HG02798 (cell line): ENCODE data around the gene UNC13C.
"Not testable (repeated sequence)": the region's sequence is repeated elsewhere in the genome, so short reads cannot be mapped to it uniquely, and the experiment has no call there.

Source experiments
- ATAC-seq: cut with Tn5 transposase; IDR thresholded peaks from one replicate; pipeline ENCODE4 v1.9.1; 2021; ENCODE audit warnings: mild to moderate bottlenecking; ENCODE audit not compliant: unreplicated experiment, poor library complexity

The UNC13C gene

GRCh38 chr15:53978253-53978906, at the start of gene UNC13C:
UNC13C (plus strand) TSS chr15:53978441; CDS start chr15:54012904, 34,463 bp downstream.
- no peak for ATAC-seq

GRCh38 chr15:53936137-53936536, 42.1 kb upstream of the UNC13C start:
- ATAC-seq: no peak

GRCh38 chr15:53937632-53938031, 40.6 kb upstream of the UNC13C start:
- not testable (repeated sequence) for ATAC-seq

DNA sequence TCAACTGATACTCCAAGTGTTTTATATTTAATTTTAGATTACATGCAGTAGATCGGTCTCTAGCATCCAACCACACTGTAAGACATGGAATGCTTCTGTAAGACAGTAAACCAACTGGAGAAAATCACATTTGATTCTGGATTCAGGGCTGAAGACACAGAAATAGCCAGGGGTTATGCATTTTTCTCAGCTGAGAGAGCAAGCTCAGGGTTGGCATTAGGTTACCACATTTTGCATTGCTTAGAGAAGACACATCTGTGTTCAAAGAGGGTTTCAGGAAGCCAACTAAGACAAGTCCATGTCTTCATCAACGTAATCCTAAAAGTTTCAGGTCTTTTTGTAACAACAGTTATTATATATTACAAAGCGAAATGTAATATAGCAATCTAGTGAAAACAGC, 27.7 kb upstream of the UNC13C start:
- no peak for ATAC-seq

GRCh38 chr15:53955396-53955795, 22.8 kb upstream of the UNC13C start:
- no peak for ATAC-seq

GRCh38 chr15:53962646-53963561, 15.3 kb upstream of the UNC13C start:
- no peak for ATAC-seq

- ATAC-seq: no peak
Measured at GRCh38 chr15:53963801-53964200, 14.4 kb upstream of the UNC13C start.

- ATAC-seq: no peak
Measured at GRCh38 chr15:53974121-53974520, 4.1 kb upstream of the UNC13C start.

GRCh38 chr15:53974813-53975212, 3.4 kb upstream of the UNC13C start:
- ATAC-seq: no peak

DNA sequence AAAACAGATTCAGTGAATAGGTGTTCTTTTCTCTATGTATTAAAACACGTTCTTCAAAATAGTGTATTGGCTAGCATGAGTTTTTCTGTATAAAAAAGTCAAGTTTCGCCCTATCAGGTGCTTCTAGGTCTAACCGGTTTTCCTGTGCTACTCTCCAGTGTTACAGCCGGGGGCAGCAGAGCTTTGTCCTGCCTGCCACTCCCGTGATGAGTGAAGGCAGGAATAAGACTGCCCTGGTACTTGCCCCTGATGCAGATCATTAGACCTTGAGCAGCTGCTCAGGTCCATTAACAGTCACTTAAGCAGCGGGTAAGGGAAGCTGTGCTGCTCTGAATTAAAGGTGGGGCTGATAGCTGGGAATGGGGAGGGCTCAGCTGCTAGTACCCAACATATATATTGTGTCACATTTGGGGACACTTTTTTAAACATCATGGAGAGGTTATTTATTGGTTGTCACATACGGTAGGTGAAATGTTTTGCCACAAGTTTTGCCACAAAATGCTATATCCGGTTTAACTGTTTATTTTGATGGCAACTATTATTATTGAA, 1.3 kb upstream of the UNC13C start:
- ATAC-seq: no peak

DNA sequence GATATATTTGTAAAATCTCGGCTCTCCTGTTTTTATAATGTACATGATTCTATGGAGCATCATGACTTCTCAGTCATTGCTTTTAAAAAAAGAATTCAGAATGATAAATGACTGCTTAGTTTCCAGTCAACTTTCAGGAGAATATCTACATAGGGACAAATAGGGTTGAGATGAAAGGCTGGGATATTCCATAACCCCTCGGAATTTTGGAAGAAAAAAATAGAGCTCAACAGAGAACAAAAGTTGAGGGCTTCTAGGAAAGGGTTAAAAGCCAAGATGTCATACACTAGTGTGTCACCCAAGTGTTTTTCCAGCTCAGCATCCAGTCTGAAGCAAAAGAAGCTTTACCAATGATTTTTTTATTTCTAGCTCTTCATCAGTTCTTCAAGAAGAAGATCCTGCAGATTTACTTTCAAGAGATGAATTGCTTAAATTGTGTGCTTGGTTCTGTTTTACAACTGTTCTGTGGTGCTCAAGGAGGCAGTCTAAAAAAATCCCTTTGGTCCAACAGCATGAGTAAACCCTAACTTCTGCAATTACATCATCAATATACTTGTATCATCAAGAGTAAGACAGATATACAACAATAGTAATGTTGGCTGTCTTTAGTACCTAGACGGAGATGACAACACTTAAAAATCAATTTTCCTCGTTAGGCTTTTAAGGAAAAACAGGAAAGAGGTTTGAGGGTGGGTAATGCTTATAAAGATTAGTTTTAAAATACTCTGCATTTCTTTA, 979 bp downstream of the UNC13C start:
- ATAC-seq: no peak

DNA sequence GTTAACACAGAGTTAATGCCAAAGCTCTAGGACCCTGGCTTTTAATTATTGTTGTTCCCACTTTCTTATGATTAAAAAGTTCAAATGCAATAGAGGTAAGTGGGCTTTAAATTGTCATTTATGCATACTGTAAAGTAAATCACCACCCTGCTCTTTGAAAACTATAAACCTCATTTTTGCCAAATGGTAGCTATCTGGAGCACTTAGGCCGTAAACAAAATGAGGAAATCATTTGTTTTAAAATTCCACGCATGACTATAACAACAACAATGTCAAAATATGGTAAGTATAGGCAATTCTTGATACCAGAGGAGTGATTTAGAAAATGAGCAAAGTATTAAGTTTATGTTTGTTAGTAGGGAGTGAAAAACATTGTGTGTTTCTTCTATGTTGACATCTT, 1.8 kb downstream of the UNC13C start:
- no peak for ATAC-seq

DNA sequence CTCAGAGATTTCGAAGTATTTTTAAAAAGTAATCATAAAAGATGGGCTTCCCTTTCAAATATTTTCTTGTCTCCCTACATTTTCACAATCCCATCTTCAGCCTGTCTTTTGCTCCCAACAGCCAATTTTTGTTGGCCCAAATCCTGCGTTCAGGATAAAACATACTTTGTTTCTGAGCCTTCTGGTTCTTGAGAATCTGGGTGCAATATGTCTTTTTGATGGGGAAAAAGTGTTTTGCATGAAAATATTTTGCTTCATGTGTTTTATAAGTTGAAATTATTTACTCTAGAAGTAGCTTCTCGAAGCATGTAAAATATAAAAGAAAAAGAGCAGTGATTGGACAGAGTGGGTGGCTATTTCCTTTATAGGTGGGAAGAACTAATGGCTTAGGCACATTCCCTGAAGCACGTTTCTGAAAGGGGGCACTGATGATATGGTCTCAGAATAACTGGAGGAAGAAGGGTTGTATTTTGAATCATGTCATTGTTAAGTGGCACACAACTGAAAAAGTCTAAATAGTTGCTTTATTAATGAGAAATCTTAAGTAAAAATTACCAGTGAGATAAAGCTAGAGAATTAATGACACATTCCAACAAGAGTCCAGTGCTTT, 3.9 kb downstream of the UNC13C start:
- no peak for ATAC-seq

DNA sequence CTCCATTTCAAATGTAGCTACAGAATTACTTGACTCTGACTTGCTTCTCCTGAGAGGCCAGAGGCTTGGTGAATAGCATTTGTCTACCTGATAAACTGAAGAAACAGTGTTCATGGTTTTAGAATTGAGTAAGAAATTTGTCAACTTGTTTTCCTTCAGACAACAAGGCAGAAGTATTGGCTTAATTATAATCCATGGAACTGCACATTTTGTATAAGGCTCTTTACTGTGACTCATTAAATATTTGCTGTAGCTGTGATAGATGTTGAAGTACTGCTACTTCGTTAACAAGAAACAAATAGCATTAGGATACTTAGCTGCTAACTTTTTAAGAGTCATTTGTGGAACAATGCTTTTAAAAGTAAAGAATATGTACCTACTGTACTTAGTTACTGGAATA, 4.6 kb downstream of the UNC13C start:
- ATAC-seq: no peak

DNA sequence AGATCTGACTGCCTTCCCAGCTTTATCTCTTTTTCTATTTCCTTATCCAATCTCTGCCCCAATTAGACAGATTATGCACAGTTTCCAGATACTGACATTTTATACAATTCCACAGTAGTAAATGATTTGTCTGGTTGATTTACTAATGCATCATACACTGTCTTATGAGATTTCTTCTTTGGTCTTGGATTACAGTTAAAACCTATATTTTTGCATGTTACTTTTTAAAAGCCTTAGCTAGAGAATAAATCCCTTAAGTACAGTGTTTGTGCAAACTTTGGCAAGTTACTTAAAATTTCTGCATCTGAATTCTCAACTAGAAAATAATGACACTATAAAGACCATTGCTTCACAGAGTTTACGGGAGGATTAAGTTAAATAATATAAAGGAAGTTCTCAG, 6.0 kb downstream of the UNC13C start:
- ATAC-seq: no peak

- ATAC-seq: no peak
Measured at GRCh38 chr15:53985562-53985961, 7.3 kb downstream of the UNC13C start.

DNA sequence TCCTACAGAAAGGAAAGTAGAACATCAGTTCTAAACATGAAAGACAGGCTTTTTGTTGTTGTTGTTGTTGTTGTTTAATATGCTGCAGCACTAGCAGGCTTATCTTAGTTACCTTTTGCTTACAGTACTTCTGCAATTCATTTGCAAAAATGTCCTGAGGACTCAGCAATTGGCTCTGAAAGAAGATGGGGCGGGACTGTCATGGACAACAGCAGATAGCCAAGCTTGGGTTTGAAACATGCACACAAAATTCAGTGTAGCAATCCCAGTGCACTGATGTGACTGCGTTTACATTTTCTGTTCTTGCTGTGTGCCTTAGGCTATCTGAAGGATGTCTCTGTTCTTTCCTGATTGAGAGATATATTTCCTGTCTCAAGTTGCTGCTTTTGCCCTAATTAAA, 9.2 kb downstream of the UNC13C start:
- no peak for ATAC-seq

DNA sequence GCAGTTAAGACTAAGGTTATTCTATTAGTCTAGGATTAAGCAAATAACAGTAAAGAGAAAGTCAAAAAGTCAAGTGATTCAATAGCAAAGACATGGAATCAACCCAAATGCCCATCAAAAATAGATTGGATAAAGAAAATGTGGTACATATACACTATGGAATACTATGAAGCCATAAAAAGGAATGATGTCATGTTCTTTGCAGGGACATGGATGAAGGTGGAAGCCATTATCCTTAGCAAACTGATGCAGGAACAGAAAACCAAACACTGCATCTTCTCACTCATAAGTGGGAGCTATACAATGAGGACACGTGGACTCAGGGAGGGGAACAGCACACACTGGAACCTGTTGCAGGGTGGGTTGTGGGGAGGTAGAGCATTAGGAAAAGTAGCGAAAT, 29.0 kb downstream of the UNC13C start:
- ATAC-seq: no peak

GRCh38 chr15:54011656-54012055, 33.4 kb downstream of the UNC13C start:
- no peak for ATAC-seq

DNA sequence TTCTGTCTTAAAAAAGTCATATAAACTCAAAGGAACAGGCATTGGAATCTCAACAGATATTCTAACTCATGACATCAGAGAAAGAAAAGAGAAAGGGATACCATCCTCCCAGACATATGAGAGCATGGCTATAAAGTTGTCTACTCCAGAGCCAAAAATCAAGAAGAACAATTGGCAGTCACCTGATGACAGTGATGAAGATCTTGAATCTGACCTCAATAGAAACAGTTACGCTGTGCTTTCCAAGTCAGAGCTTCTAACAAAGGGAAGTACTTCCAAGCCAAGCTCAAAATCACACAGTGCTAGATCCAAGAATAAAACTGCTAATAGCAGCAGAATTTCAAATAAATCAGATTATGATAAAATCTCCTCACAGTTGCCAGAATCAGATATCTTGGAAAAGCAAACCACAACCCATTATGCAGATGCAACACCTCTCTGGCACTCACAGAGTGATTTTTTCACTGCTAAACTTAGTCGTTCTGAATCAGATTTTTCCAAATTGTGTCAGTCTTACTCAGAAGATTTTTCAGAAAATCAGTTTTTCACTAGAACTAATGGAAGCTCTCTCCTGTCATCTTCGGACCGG, 35.9 kb downstream of the UNC13C start:
- ATAC-seq: no peak
